ENCODE results near the gene ST3GAL6.

ST3GAL6 gene, protein sequence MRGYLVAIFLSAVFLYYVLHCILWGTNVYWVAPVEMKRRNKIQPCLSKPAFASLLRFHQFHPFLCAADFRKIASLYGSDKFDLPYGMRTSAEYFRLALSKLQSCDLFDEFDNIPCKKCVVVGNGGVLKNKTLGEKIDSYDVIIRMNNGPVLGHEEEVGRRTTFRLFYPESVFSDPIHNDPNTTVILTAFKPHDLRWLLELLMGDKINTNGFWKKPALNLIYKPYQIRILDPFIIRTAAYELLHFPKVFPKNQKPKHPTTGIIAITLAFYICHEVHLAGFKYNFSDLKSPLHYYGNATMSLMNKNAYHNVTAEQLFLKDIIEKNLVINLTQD

GRCh38 chr3:98763076-98763475 lies at the start of gene ST3GAL6:
Gene ST3GAL6 (plus strand): TSS chr3:98763340. CDS start chr3:98768441, 5,101 bp downstream.
- H3K4me2 ChIP-seq (ENCODE audit: low read length) = no peak within 1 kb of the TSS
- no peaks in the 10 kb centered on the region for H3K4me1 ChIP-seq (ENCODE audit: insufficient read depth, low read length, severe bottlenecking)
- no peaks in the 10 kb centered on the region for H4K20me1 ChIP-seq (ENCODE audit: insufficient read depth, low read length)
- H3K27ac ChIP-seq (ENCODE audit: low read depth, low read length, poor library complexity, severe bottlenecking) = no peak within 1 kb of the TSS
- no peak within 1 kb of the TSS for H2AFZ ChIP-seq (ENCODE audit: low read length)
- H3K36me3 ChIP-seq (ENCODE audit: insufficient read depth, low read length) = no peaks in the 10 kb centered on the region
- H3F3A ChIP-seq (ENCODE audit: insufficient read depth, low read length) = no peaks in the 10 kb centered on the region
- H3K4me3 ChIP-seq (ENCODE audit: low read depth, low read length, poor library complexity, severe bottlenecking) = no peak within 1 kb of the TSS
- H3K9me2 ChIP-seq (ENCODE audit: low read depth, low read length) = no peaks in the 10 kb centered on the region
- no peaks in the 10 kb centered on the region for H3K79me2 ChIP-seq (ENCODE audit: insufficient read depth, low read length)
- H3K9ac ChIP-seq (ENCODE audit: low read length) = no peak within 1 kb of the TSS
- H3K27me3 ChIP-seq (ENCODE audit: insufficient read depth, low read length) = no peaks in the 10 kb centered on the region
- no peaks in the 10 kb centered on the region for H3K9me3 ChIP-seq (ENCODE audit: low read length)
- TF ChIP-seq EZH2 (IDR thresholded peaks at IDR 0.05; ENCODE audit: borderline replicate concordance, low read length) (no peak), CTCF (IDR thresholded peaks at IDR 0.05; ENCODE audit: low read length) (no peak)

- H3K9ac ChIP-seq (ENCODE audit: low read length) = no peak overlapping the region
- H3K36me3 ChIP-seq (ENCODE audit: insufficient read depth, low read length) = no peaks in the 10 kb centered on the region
- H3K9me3 ChIP-seq (ENCODE audit: low read length) = no peaks in the 10 kb centered on the region
- no peak overlapping the region for H2AFZ ChIP-seq (ENCODE audit: low read length)
- no peaks in the 10 kb centered on the region for H3F3A ChIP-seq (ENCODE audit: insufficient read depth, low read length)
- no peaks in the 10 kb centered on the region for H3K4me1 ChIP-seq (ENCODE audit: insufficient read depth, low read length, severe bottlenecking)
- H3K4me2 ChIP-seq (ENCODE audit: low read length) = no peak overlapping the region
- no peaks in the 10 kb centered on the region for H3K79me2 ChIP-seq (ENCODE audit: insufficient read depth, low read length)
- H3K27ac ChIP-seq (ENCODE audit: low read depth, low read length, poor library complexity, severe bottlenecking) = no peak overlapping the region
- H3K9me2 ChIP-seq (ENCODE audit: low read depth, low read length) = no peaks in the 10 kb centered on the region
- TF ChIP-seq CTCF (IDR thresholded peaks at IDR 0.05; ENCODE audit: low read length) (no peak), EZH2 (IDR thresholded peaks at IDR 0.05; ENCODE audit: borderline replicate concordance, low read length) (no peak)
- no peaks in the 10 kb centered on the region for H4K20me1 ChIP-seq (ENCODE audit: insufficient read depth, low read length)
- H3K4me3 ChIP-seq (ENCODE audit: low read depth, low read length, poor library complexity, severe bottlenecking) = no peak overlapping the region
- no peaks in the 10 kb centered on the region for H3K27me3 ChIP-seq (ENCODE audit: insufficient read depth, low read length)
These were observed 49.2 kb upstream of the ST3GAL6 start for GRCh38 chr3:98713984-98714383.

GRCh38 chr3:98717584-98717983 lies 45.6 kb upstream of the ST3GAL6 start:
- Histone ChIP-seq H3K9ac (ENCODE audit: low read length) (no peak overlapping the region), H3K9me3 (ENCODE audit: low read length) (no peaks in the 10 kb centered on the region), H3K27ac (ENCODE audit: low read depth, low read length, poor library complexity, severe bottlenecking) (no peak overlapping the region), H3K27me3 (ENCODE audit: insufficient read depth, low read length) (no peaks in the 10 kb centered on the region), H3K4me3 (ENCODE audit: low read depth, low read length, poor library complexity, severe bottlenecking) (no peak overlapping the region), H2AFZ (ENCODE audit: low read length) (no peak overlapping the region), H3K9me2 (ENCODE audit: low read depth, low read length) (no peaks in the 10 kb centered on the region), H3K4me2 (ENCODE audit: low read length) (no peak overlapping the region), H4K20me1 (ENCODE audit: insufficient read depth, low read length) (no peaks in the 10 kb centered on the region), H3F3A (ENCODE audit: insufficient read depth, low read length) (no peaks in the 10 kb centered on the region), H3K36me3 (ENCODE audit: insufficient read depth, low read length) (no peaks in the 10 kb centered on the region), H3K79me2 (ENCODE audit: insufficient read depth, low read length) (no peaks in the 10 kb centered on the region), H3K4me1 (ENCODE audit: insufficient read depth, low read length, severe bottlenecking) (no peaks in the 10 kb centered on the region)
- no peak for TF ChIP-seq CTCF (IDR thresholded peaks at IDR 0.05; ENCODE audit: low read length)
- no peak for TF ChIP-seq EZH2 (IDR thresholded peaks at IDR 0.05; ENCODE audit: borderline replicate concordance, low read length)
